NCI-H2227 (cell line): ENCODE measurements around the gene PPM1N.

Source experiments
- DNase-seq: peaks from one replicate; lab custom pipeline; 2025; ENCODE audit not compliant: unreplicated experiment; lab: John Stamatoyannopoulos, UW

The PPM1N gene

DNA sequence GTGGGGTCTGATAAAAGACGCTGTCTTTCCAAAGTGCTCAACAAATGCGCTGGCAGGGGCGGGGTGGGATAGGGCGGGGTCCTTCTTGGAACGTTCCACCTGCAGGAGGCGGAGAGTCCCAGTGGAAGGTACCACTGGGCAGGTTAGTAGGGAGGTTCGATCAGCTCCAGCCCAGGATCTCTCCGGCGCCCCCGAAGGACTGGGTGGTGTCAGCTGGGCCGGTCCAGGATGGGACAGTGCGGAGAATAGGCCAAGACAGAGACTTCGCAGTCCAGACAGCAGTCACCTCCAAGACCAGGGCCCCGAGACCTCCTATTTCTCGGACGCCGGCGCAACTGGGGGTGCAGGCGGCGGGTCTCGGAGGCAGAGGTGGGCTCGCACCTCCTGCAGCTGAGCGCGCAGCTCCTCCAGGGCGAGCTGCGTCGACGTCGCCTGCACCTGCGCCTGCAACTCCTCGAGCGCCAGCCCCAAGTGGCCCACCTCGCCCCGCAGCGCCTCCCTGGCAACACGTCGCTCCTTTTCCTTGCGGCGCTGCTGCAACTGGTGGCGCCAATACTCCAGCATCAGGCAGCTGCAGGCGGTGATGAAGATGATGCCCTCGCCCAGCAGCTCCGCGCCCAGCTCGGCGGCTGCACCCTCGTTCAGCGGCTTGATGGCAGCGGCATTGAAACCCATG, 30.6 kb downstream of the PPM1N start:
- DNase-seq, result peak; percentile 70

DNA sequence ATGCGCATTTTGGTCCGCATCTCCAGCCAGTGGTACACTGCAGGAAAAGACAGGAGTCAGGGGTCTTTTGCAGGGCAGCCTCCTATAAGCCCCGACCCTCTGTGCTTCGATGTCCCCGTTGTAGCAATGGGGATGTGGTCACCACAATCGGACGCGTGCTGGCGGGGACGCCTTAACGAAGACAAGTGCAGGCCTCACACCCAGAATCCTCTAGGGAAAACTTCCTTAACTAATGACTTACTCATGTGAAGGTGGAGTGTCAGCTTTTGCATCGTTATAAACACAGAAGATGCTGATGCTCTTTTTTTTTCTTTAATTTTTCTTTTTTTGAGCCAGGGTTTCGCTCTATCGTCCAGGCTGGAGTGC, 31.2 kb downstream of the PPM1N start:
- no peak for DNase-seq

DNA sequence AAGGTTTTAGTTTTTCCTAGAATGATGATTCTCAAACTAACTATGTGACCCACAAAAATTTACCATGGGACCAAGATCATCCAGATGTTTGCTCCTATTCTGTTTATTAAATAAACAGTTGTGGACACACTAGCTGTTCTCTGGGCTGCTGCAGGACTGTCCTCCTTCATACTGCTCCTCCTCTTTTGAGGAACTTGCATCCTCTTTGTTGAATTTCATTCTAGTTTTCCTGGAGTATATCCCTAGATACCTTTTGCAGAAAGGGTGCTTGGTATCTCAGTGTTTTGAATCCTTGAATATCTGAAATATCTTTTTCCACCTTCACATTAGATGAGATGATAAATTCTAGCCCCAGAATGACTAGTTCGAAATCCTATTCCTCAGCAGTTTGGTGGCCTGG, 33.1 kb downstream of the PPM1N start:
- DNase-seq, result no peak

DNA sequence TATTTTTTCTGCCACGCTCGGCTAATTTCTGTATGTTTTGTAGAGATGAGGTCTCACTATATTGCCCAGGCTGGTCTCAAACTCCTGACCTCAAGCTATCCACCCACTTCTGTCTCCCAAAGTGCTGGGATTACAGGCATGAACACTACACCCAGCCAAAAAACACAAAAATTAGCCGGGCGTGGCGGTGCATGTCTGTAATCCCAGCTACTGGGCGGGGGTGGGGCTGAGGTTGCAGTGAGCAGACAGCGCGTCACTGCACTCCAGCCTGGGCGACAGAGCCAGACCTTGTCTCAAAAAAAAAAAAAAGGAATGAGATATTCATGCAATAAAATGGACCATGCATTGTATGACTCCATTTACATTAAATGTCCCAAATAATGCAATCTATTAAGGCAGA, 41.2 kb downstream of the PPM1N start:
- DNase-seq, result no peak

DNA sequence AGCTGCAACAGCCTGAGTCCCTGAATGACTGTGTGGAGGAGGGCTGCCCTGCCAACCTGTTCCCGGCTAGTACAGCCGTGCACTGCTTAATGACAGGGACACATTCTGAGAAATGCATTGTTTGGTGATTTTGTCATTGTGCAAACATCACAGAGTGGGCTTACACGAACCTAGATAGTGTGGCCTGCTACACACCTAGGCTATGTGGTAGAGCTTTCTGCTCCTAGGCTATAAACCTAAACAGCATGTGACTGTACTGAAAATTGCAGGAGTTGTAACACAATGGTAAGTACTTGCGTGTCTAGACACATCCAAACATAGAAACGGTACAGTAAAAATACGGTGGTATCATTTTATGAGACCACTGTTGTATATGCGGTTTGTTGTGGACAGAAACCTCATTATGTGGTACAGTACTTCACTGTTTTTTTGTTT, 44.0 kb downstream of the PPM1N start:
- DNase-seq, result no peak

DNA sequence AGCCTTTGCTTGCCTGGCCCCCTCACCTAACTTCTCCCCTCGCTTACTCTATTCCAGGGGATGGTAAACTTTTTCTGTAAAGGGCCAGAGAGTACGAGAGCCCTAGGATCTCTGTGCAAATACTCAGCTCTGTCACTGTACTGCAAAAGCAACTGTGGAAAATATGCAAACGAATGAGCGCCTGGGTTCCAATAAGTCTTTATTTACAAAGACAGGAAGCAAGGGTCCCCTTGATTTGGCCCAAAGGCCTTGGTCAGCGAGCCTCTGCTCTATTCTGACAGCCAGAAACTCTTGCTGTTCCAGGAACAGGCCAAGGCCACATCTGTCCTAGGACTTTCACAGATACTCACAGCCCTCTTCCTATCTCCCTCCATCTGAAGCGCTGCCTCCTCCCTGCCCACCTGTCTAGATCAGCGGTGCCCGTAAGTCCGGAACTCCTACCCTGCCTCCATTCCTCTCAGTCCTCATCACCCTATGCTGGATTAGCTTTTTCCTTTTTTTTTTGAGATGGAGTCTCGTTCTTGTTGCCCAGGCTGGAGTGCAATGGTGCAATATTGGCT, 49.0 kb downstream of the PPM1N start:
- DNase-seq, result no peak

DNA sequence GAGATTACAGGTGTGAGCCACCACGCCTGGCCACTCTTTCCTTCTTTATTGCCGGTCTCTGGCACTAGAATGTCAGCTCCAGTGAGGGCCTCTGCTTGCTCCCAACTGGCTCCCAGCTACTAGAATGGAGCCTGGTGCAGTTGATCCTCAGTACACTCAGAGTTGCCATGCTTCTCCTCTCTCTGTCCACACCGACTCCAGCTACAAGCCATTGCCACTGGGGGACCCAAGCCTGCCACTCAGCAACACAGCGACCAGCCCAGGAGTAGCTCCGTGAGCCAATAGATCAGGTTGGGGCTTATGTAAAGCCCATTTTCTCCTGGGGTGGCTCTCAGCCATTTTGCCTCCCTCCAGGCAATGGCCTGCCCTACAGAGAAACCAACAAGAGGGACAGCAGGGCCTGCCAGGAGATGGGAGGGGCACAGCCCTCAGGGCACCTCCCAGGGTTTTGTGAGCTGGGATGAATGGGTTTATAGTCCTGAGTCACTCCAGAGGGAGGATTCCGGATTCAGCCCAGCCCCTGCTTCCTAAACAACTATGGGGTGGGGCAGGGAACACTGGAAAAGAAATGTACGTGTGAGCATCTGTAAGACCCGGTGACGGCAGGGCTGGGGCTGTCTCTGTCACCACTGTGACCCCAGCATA, 49.8 kb downstream of the PPM1N start:
- no peak for DNase-seq
